ENCODE results near the gene DOCK3. TPM values are rescaled to one million over a fixed set of nuclear protein-coding genes. Genes with fewer than 3 reads are reported as not detected.
"Not testable (repeated sequence)": the region's sequence is repeated elsewhere in the genome, so short reads cannot be mapped to it uniquely, and the experiment has no call there.

Gene DOCK3
- total RNA-seq, 1 experiment from 2014 or later = 0.15 TPM

DNA sequence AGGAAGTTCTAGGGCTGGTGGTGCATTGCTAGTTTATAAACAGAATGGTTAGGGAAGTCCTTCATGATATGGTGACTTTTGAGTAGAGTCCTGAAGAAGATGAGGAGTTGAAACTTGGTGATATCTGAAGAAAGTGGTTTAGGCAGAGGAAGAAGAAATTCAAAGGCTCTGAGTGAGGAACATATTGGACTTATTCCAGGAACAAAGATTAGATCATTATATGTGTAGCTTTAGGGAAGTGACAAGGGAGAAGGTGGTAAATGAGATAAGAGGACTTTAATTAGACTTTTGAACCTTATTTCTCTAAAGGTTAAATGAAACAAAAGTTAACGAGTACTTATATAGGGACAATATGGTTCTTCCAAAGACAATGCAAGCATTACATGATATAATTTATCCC is 286.7 kb downstream of the DOCK3 start:
- ChIA-PET POLR2A (ENCODE audit: unreplicated experiment) (no interaction called here), CTCF (no interaction called here)
- no TSS peak for BruUV-seq (replicated peaks)

DNA sequence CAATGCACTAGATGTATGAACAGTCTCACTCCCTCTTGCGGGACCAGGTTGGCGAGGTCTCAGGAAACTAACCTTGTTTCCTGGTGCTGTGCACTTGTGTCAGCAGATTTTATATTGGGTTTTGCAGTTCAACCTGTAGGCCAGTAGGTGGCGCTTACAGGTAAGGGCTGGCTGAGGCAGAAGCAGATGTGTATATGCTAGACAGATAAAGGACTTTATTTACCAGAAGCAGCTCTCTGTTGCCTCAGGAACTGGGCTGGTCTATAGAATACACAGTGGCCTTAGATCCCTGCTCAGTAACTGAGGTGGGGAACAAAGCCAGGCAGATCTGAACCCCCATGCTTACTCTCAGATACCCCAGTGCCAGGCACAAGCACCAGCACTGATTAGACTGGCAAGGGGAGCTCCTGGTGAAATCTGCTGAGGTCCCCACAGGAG is 296.8 kb downstream of the DOCK3 start:
- no peak overlapping the region for H3K4me2 ChIP-seq (ENCODE audit: low read length)
- intact Hi-C loops (cut with micrococcal nuclease) = loop anchor here (2.0 to 5.0 kb wide), 2 partner anchors 349 to 401 kb away; no protein-coding TSS in a partner anchor
- H3K9me2 ChIP-seq (replicated peaks; ENCODE audit: low read length) = no peaks in the 10 kb centered on the region
- DNase-seq = peak; percentile 80
- no peaks in the 10 kb centered on the region for H3K4me1 ChIP-seq (ENCODE audit: insufficient read depth, low read length)
- H3K9me3 ChIP-seq (ENCODE audit: low read length) = no peaks in the 10 kb centered on the region
- TF ChIP-seq EZH2phosphoT487 (IDR thresholded peaks at IDR 0.05; ENCODE audit: borderline replicate concordance, low read length) = no peak
- TF ChIP-seq, protein P1, sequence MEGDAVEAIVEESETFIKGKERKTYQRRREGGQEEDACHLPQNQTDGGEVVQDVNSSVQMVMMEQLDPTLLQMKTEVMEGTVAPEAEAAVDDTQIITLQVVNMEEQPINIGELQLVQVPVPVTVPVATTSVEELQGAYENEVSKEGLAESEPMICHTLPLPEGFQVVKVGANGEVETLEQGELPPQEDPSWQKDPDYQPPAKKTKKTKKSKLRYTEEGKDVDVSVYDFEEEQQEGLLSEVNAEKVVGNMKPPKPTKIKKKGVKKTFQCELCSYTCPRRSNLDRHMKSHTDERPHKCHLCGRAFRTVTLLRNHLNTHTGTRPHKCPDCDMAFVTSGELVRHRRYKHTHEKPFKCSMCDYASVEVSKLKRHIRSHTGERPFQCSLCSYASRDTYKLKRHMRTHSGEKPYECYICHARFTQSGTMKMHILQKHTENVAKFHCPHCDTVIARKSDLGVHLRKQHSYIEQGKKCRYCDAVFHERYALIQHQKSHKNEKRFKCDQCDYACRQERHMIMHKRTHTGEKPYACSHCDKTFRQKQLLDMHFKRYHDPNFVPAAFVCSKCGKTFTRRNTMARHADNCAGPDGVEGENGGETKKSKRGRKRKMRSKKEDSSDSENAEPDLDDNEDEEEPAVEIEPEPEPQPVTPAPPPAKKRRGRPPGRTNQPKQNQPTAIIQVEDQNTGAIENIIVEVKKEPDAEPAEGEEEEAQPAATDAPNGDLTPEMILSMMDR (conservative IDR thresholded peaks at IDR 0.05; ENCODE audit: low read depth, low read length) = peak; percentile 92
- H3K36me3 ChIP-seq (ENCODE audit: low read depth, low read length) = no peaks in the 10 kb centered on the region
- H3K27me3 ChIP-seq (ENCODE audit: low read length) = no peaks in the 10 kb centered on the region
- no peak overlapping the region for H2AFZ ChIP-seq (ENCODE audit: low read length)
- ChIA-PET CTCF (interaction anchor here (0.7 to 1.3 kb wide), 3 partner anchors 129 to 406 kb away, joined by 3 to 10 read pairs (median 5); no protein-coding TSS in a partner anchor), POLR2A (ENCODE audit: unreplicated experiment) (no interaction called here)
- no peak overlapping the region for H3K4me3 ChIP-seq (ENCODE audit: low read length)
- no peak overlapping the region for H3K27ac ChIP-seq (ENCODE audit: low read length)
- H3K79me2 ChIP-seq (ENCODE audit: low read length) = no peaks in the 10 kb centered on the region
- ATAC-seq = peak; percentile 92
- no peak overlapping the region for H3K9ac ChIP-seq (ENCODE audit: low read length)
- no TSS peak for BruUV-seq (replicated peaks)
- H3F3A ChIP-seq (ENCODE audit: low read length, unreplicated experiment) = no peaks in the 10 kb centered on the region
- H4K20me1 ChIP-seq (ENCODE audit: low read length) = no peaks in the 10 kb centered on the region

More for the DNA sequence above, 286.7 kb downstream of the DOCK3 start:
- Histone ChIP-seq H3K4me2 (ENCODE audit: low read length) (no peak overlapping the region), H3K79me2 (ENCODE audit: low read length) (no peaks in the 10 kb centered on the region), H3K4me1 (ENCODE audit: insufficient read depth, low read length) (no peaks in the 10 kb centered on the region), H3K27me3 (ENCODE audit: low read length) (peaks cover 65% of the 10 kb centered on the region), H3K4me3 (ENCODE audit: low read length) (no peak overlapping the region), H3F3A (ENCODE audit: low read length, unreplicated experiment) (no peaks in the 10 kb centered on the region), H3K9ac (ENCODE audit: low read length) (no peak overlapping the region), H3K9me2 (replicated peaks; ENCODE audit: low read length) (no peaks in the 10 kb centered on the region), H3K27ac (ENCODE audit: low read length) (no peak overlapping the region), H3K36me3 (ENCODE audit: low read depth, low read length) (no peaks in the 10 kb centered on the region), H2AFZ (ENCODE audit: low read length) (no peak overlapping the region), H3K9me3 (ENCODE audit: low read length) (no peaks in the 10 kb centered on the region), H4K20me1 (ENCODE audit: low read length) (no peaks in the 10 kb centered on the region)
- TF ChIP-seq EZH2phosphoT487 (IDR thresholded peaks at IDR 0.05; ENCODE audit: borderline replicate concordance, low read length) = no peak
- TF ChIP-seq, protein P1 (conservative IDR thresholded peaks at IDR 0.05; ENCODE audit: low read depth, low read length) = no peak
- no peak for TF ChIP-seq EZH2 (IDR thresholded peaks at IDR 0.05; ENCODE audit: low read length, unreplicated experiment)
- no peak for DNase-seq
- intact Hi-C loops (cut with micrococcal nuclease) = no loop called here
- ATAC-seq = no peak

DNA sequence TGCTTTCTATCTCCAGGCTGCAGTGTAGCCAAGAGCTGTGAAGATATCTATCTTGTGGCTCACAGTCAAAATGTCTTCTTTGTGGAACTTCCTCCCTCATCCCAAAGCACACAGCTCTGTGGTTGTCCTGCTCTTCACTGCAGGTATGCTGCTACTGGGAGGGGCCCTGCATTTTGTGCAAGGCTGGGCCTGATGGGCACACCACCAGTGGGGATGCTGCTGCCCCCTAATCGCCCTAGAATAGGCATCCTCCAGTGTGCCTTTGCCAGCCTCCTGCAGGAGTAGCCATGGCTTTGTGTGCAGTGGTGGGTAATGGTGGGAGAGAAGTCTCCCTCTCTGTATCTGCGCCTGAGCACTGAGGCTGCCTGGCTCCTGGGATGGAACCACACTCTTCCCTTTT is 297.3 kb downstream of the DOCK3 start:
- no TSS peak for BruUV-seq (replicated peaks)
- Histone ChIP-seq H3K79me2 (ENCODE audit: low read length) (no peaks in the 10 kb centered on the region), H4K20me1 (ENCODE audit: low read length) (no peaks in the 10 kb centered on the region), H3K27me3 (ENCODE audit: low read length) (no peaks in the 10 kb centered on the region), H3K4me2 (ENCODE audit: low read length) (no peak overlapping the region), H2AFZ (ENCODE audit: low read length) (no peak overlapping the region), H3K4me3 (ENCODE audit: low read length) (no peak overlapping the region), H3K27ac (ENCODE audit: low read length) (no peak overlapping the region), H3K36me3 (ENCODE audit: low read depth, low read length) (no peaks in the 10 kb centered on the region), H3K9me2 (replicated peaks; ENCODE audit: low read length) (no peaks in the 10 kb centered on the region), H3K9ac (ENCODE audit: low read length) (no peak overlapping the region), H3F3A (ENCODE audit: low read length, unreplicated experiment) (no peaks in the 10 kb centered on the region), H3K4me1 (ENCODE audit: insufficient read depth, low read length) (no peaks in the 10 kb centered on the region), H3K9me3 (ENCODE audit: low read length) (no peaks in the 10 kb centered on the region)
- TF ChIP-seq EZH2phosphoT487 (IDR thresholded peaks at IDR 0.05; ENCODE audit: borderline replicate concordance, low read length) = no peak
- TF ChIP-seq, protein P1 (conservative IDR thresholded peaks at IDR 0.05; ENCODE audit: low read depth, low read length) = no peak
- TF ChIP-seq EZH2 (IDR thresholded peaks at IDR 0.05; ENCODE audit: low read length, unreplicated experiment) = no peak
- intact Hi-C loops (cut with micrococcal nuclease) = loop anchor here (5.0 kb wide), 1 partner anchor 350 kb away; no protein-coding TSS in a partner anchor
- DNase-seq (no peak), ATAC-seq (no peak)
- CTCF ChIA-PET = interaction anchor here (0.7 to 1.3 kb wide), 3 partner anchors 128 to 405 kb away, joined by 3 to 10 read pairs (median 5); no protein-coding TSS in a partner anchor
- POLR2A ChIA-PET (ENCODE audit: unreplicated experiment) = no interaction called here

DNA sequence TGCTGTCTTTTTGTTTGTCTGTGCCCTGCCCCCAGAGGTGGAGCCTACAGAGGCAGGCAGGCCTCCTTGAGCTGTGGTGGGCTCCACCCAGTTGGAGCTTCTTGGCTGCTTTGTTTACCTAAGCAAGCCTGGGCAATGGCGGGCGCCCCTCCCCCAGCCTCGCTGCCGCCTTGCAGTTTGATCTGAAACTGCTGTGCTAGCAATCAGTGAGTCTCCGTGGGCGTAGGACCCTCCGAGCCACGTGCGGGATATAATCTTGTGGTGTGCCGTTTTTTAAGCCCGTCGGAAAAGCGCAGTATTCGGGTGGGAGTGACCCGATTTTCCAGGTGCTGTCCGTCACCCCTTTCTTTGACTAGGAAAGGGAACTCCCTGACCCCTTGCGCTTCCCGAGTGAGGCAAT is 303.9 kb downstream of the DOCK3 start:
- H3K27me3 ChIP-seq (ENCODE audit: low read length) = peaks cover 14% of the 10 kb centered on the region; the same call in 1 of the 2 replicates
- H3K79me2 ChIP-seq (ENCODE audit: low read length); H3K27ac ChIP-seq (ENCODE audit: low read length); ATAC-seq; H3K4me3 ChIP-seq (ENCODE audit: low read length); H3K36me3 ChIP-seq (ENCODE audit: low read depth, low read length); H2AFZ ChIP-seq (ENCODE audit: low read length); H3K9ac ChIP-seq (ENCODE audit: low read length); H3F3A ChIP-seq (ENCODE audit: low read length, unreplicated experiment); CTCF ChIA-PET; H3K9me3 ChIP-seq (ENCODE audit: low read length); BruUV-seq (replicated peaks); H3K9me2 ChIP-seq (replicated peaks; ENCODE audit: low read length); intact Hi-C loops (cut with micrococcal nuclease); DNase-seq; POLR2A ChIA-PET (ENCODE audit: unreplicated experiment); H3K4me2 ChIP-seq (ENCODE audit: low read length); H3K4me1 ChIP-seq (ENCODE audit: insufficient read depth, low read length); H4K20me1 ChIP-seq (ENCODE audit: low read length): not testable (repeated sequence)

All from PC-3 (cell line).